ENCODE measurements around the gene ABTB1. TPM values are rescaled to one million over a fixed set of nuclear protein-coding genes. Genes with fewer than 3 reads are reported as not detected.

ABTB1 gene
- total and polyA plus RNA-seq, 2 of the 13 experiments (the other 11 are each of a cell fraction or from before 2014, with no cell fraction given), result 0.42 to 14.5 TPM

DNA sequence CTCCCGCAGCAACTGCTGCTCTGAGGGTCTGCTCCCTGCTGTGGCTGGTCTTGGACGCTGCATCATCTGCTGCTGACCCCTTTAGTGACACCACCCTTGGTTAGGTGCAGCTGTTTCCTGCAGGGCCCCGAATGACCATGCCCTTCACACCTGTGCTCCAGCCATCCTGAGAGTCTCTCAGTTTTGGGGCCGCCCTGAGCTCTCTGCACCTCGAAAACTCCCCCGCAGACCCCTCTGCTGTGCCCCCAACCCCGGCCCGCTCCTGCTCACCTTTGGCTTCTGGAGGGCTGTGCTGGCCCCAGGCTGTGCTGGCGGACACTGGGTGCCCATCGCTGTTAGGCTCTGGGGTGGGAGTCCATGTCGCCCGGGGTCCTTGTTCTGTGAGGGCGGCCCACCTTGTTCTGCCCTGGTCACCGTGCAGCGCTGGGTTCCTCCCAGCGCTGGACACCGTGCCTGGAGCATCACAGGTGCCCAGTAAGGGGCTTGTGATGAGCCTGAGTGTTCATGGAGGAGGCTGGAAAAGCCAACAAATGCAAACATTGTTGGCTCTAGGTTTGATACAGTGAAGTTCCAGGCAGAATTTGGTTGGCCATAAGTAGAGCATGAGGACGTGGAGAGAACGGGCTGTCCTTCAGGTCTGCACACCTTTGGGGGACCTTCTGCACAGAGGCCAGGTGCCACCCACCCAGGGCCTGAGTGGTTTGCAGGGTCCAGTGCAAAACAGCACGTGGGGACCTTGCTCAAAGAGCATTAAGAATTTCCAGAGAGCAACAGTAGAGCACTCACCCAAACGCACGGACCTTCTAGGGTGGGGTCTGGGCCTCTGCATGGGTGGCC, 12.3 kb downstream of the ABTB1 start:
- no TSS peak for BruUV-seq (replicated peaks)
- Histone ChIP-seq H3K36me3 (replicated peaks in 1 of 2; ENCODE audit: control insufficient read depth in 1 of 2, insufficient read depth in 2 of 2, low read length in 2 of 2) (no peaks in the 10 kb centered on the region), H2AFZ (ENCODE audit: low read length) (no peak overlapping the region), H3K27me3 (ENCODE audit: control insufficient read depth in 1 of 2, insufficient read depth in 2 of 2, low read length in 2 of 2) (peaks cover 0 to 6% of the 10 kb centered on the region in 2 experiments; a peak in 2 of 5 replicates), H3K9ac (ENCODE audit: insufficient read depth, low read depth, low read length) (no peak overlapping the region), H3K9me3 (ENCODE audit: low read length) (no peaks in the 10 kb centered on the region), H3K79me2 (ENCODE audit: insufficient read depth, low read length) (no peaks in the 10 kb centered on the region), H3K27ac (ENCODE audit: extremely low read length, insufficient read depth, low read length) (no peak overlapping the region), H3K4me2 (ENCODE audit: low read depth, low read length) (no peak overlapping the region), H3K4me1 (ENCODE audit: insufficient read depth, low read length) (peaks cover under 1% of the 10 kb centered on the region; the same call in 1 of the 2 replicates), H4K20me1 (ENCODE audit: insufficient read depth, low read length) (no peaks in the 10 kb centered on the region), H3K4me3 (replicated peaks in 1 of 3; ENCODE audit: insufficient read depth in 1 of 3, low read depth in 2 of 3, low read length in 3 of 3) (no peak overlapping the region)
- in situ Hi-C loops (cut with HindIII; ENCODE audit: extremely low pct_ligation_motif_present, low pct_unique_long_range_greater_than_20kb) (loop anchor here (10.0 kb wide), 1 partner anchor 280 kb away; no protein-coding TSS in a partner anchor), intact Hi-C loops (cut with micrococcal nuclease; ENCODE audit: unreplicated experiment) (no loop called here)
- no peak for DNase-seq (ENCODE audit: low spot score)
- peak; percentile 28 for ATAC-seq
- FAIRE-seq, result no peak
- ChIA-PET POLR2A (no interaction called here), CTCF (ENCODE audit: low intra/inter-chr PET ratio, low total read pairs) (no interaction called here)
- 25% methylated on average over 4 of the region's 22 CpGs for WGBS (ENCODE audit: low lambda C conversion rate)
- no peak for TF ChIP-seq FOXA3 (CRISPR knock-in tag; IDR thresholded peaks at IDR 0.05)
- no peak for TF ChIP-seq GTF2F1 (IDR thresholded peaks at IDR 0.05; ENCODE audit: low read length)
- no peak for TF ChIP-seq GPN1 (CRISPR knock-in tag; IDR thresholded peaks at IDR 0.05; ENCODE audit: borderline replicate concordance)
- TF ChIP-seq KLF13 (CRISPR knock-in tag; IDR thresholded peaks at IDR 0.05), result no peak
- TF ChIP-seq, protein P1, sequence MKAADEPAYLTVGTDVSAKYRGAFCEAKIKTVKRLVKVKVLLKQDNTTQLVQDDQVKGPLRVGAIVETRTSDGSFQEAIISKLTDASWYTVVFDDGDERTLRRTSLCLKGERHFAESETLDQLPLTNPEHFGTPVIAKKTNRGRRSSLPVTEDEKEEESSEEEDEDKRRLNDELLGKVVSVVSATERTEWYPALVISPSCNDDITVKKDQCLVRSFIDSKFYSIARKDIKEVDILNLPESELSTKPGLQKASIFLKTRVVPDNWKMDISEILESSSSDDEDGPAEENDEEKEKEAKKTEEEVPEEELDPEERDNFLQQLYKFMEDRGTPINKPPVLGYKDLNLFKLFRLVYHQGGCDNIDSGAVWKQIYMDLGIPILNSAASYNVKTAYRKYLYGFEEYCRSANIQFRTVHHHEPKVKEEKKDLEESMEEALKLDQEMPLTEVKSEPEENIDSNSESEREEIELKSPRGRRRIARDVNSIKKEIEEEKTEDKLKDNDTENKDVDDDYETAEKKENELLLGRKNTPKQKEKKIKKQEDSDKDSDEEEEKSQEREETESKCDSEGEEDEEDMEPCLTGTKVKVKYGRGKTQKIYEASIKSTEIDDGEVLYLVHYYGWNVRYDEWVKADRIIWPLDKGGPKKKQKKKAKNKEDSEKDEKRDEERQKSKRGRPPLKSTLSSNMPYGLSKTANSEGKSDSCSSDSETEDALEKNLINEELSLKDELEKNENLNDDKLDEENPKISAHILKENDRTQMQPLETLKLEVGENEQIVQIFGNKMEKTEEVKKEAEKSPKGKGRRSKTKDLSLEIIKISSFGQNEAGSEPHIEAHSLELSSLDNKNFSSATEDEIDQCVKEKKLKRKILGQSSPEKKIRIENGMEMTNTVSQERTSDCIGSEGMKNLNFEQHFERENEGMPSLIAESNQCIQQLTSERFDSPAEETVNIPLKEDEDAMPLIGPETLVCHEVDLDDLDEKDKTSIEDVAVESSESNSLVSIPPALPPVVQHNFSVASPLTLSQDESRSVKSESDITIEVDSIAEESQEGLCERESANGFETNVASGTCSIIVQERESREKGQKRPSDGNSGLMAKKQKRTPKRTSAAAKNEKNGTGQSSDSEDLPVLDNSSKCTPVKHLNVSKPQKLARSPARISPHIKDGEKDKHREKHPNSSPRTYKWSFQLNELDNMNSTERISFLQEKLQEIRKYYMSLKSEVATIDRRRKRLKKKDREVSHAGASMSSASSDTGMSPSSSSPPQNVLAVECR (CRISPR knock-in tag; IDR thresholded peaks at IDR 0.05; ENCODE audit: borderline replicate concordance), result no peak
- TF ChIP-seq ZNF558 (CRISPR knock-in tag; IDR thresholded peaks at IDR 0.05; ENCODE audit: borderline replicate concordance), result no peak
- no peak for TF ChIP-seq NCOA1 (CRISPR knock-in tag; IDR thresholded peaks at IDR 0.05)
- TF ChIP-seq, protein P2, sequence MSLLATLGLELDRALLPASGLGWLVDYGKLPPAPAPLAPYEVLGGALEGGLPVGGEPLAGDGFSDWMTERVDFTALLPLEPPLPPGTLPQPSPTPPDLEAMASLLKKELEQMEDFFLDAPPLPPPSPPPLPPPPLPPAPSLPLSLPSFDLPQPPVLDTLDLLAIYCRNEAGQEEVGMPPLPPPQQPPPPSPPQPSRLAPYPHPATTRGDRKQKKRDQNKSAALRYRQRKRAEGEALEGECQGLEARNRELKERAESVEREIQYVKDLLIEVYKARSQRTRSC (CRISPR knock-in tag; IDR thresholded peaks at IDR 0.05; ENCODE audit: low read depth), result no peak
- TF ChIP-seq ZNF891 (CRISPR knock-in tag; IDR thresholded peaks at IDR 0.05), result no peak
- TF ChIP-seq ZBTB8A (CRISPR knock-in tag; IDR thresholded peaks at IDR 0.05; ENCODE audit: borderline replicate concordance, low read depth), result no peak
- no peak for TF ChIP-seq ZNF484 (CRISPR knock-in tag; IDR thresholded peaks at IDR 0.05; ENCODE audit: borderline replicate concordance, low read depth)
- TF ChIP-seq, protein P3, sequence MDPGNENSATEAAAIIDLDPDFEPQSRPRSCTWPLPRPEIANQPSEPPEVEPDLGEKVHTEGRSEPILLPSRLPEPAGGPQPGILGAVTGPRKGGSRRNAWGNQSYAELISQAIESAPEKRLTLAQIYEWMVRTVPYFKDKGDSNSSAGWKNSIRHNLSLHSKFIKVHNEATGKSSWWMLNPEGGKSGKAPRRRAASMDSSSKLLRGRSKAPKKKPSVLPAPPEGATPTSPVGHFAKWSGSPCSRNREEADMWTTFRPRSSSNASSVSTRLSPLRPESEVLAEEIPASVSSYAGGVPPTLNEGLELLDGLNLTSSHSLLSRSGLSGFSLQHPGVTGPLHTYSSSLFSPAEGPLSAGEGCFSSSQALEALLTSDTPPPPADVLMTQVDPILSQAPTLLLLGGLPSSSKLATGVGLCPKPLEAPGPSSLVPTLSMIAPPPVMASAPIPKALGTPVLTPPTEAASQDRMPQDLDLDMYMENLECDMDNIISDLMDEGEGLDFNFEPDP (CRISPR knock-in tag; conservative IDR thresholded peaks at IDR 0.05), result no peak
- TF ChIP-seq CENPT (CRISPR knock-in tag; IDR thresholded peaks at IDR 0.05; ENCODE audit: low read depth), result no peak
- TF ChIP-seq, protein P4, sequence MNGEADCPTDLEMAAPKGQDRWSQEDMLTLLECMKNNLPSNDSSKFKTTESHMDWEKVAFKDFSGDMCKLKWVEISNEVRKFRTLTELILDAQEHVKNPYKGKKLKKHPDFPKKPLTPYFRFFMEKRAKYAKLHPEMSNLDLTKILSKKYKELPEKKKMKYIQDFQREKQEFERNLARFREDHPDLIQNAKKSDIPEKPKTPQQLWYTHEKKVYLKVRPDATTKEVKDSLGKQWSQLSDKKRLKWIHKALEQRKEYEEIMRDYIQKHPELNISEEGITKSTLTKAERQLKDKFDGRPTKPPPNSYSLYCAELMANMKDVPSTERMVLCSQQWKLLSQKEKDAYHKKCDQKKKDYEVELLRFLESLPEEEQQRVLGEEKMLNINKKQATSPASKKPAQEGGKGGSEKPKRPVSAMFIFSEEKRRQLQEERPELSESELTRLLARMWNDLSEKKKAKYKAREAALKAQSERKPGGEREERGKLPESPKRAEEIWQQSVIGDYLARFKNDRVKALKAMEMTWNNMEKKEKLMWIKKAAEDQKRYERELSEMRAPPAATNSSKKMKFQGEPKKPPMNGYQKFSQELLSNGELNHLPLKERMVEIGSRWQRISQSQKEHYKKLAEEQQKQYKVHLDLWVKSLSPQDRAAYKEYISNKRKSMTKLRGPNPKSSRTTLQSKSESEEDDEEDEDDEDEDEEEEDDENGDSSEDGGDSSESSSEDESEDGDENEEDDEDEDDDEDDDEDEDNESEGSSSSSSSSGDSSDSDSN (CRISPR knock-in tag; IDR thresholded peaks at IDR 0.05), result no peak
- no peak for TF ChIP-seq SMC3 (IDR thresholded peaks at IDR 0.05; ENCODE audit: low read length)
- TF ChIP-seq ADNP (CRISPR knock-in tag; IDR thresholded peaks at IDR 0.05), result no peak

Measured in HepG2 (cell line).